Memory B cell (primary cell): ENCODE results near the gene SRCIN1.

Source experiments
- ATAC-seq: fragments of 150-1000 bp; cut with Tn5 transposase; 2 replicates; pipeline ENCODE4 v1.10.0; 2021; ENCODE audit warnings: low read depth, mild to moderate bottlenecking, moderate library complexity
- DNase-seq, 2 donors: peaks; one replicate each; pipeline ENCODE4 v3.0.0; 2022; ENCODE audit warnings: low spot score in 2 of 2
- H3K27ac Mint-ChIP-seq: one replicate; pipeline ENCODE4 v1.8.0; 2022; ENCODE audit warnings: mild to moderate bottlenecking, moderate library complexity, mixed read lengths
- H3K27me3 Mint-ChIP-seq: one replicate; pipeline ENCODE4 v1.8.0; 2022; ENCODE audit warnings: mixed read lengths
- H3K36me3 Mint-ChIP-seq: one replicate; pipeline ENCODE4 v1.8.0; 2022; ENCODE audit warnings: mild to moderate bottlenecking, mixed read lengths
- H3K4me1 Mint-ChIP-seq: one replicate; pipeline ENCODE4 v1.8.0; 2022; ENCODE audit warnings: mixed read lengths
- H3K4me3 Mint-ChIP-seq: one replicate; pipeline ENCODE4 v1.8.0; 2022; ENCODE audit warnings: mild to moderate bottlenecking, moderate library complexity, mixed read lengths
- H3K9me3 Mint-ChIP-seq: one replicate; pipeline ENCODE4 v1.8.0; 2022; ENCODE audit warnings: mixed read lengths

The SRCIN1 gene

DNA sequence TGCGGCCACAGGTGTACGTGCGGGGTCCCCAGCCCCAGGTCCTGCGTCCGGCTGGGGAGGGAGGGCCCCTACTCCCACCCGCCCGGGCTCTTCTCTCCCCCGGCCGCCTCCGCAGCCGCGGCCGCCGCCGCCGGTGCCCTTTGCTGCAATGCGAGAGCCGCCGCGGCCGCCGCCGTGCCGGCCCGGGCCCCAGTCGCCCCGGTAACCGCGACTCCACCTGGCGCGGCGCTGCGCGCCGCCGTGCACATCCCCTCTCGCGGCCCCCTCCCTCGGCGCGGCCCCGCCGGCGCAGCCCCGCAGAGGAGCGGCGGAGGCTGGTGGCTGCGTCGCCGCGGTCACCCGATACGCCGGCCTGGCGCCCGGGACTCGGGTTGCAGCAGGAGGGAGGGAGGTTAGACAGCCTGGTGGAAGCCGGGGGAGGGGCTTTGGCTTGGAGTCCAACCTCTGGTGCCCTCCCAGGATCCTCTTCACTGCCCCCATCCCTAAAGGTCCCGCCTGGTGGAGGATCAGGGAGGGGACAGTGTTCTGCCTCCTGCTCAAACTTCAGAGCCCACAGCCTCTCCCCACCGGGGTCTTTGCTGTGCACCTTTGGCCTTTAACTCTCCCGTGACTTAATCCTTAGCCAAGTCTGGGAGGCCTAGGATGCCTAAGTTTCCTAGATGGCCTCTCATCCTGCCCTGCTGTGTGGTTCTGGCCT, 32.9 kb downstream of the SRCIN1 start:
- Mint-ChIP-seq H3K4me1 (peaks cover 9% of the 10 kb centered on the region), H3K4me3 (peak overlapping the region; percentile 68), H3K9me3 (no peaks in the 10 kb centered on the region), H3K27me3 (peaks cover 57% of the 10 kb centered on the region), H3K27ac (no peak overlapping the region), H3K36me3 (no peaks in the 10 kb centered on the region)
- no peak for DNase-seq
- peak; percentile 68 for ATAC-seq

GRCh38 chr17:38571833-38572668, 33.7 kb downstream of the SRCIN1 start:
- Mint-ChIP-seq H3K9me3 (no peaks in the 10 kb centered on the region), H3K4me3 (peak overlapping the region; percentile 59), H3K4me1 (peaks cover 9% of the 10 kb centered on the region), H3K27ac (no peak overlapping the region), H3K27me3 (peaks cover 60% of the 10 kb centered on the region), H3K36me3 (no peaks in the 10 kb centered on the region)
- DNase-seq: no peak
- ATAC-seq: peak; percentile 47

- Mint-ChIP-seq H3K9me3 (no peaks in the 10 kb centered on the region), H3K36me3 (no peaks in the 10 kb centered on the region), H3K4me1 (peaks cover 11% of the 10 kb centered on the region), H3K27ac (no peak overlapping the region), H3K27me3 (peaks cover 55% of the 10 kb centered on the region), H3K4me3 (no peak overlapping the region)
- DNase-seq: no peak
- ATAC-seq: no peak
Observed at GRCh38 chr17:38569701-38570512, 35.8 kb downstream of the SRCIN1 start.

DNA sequence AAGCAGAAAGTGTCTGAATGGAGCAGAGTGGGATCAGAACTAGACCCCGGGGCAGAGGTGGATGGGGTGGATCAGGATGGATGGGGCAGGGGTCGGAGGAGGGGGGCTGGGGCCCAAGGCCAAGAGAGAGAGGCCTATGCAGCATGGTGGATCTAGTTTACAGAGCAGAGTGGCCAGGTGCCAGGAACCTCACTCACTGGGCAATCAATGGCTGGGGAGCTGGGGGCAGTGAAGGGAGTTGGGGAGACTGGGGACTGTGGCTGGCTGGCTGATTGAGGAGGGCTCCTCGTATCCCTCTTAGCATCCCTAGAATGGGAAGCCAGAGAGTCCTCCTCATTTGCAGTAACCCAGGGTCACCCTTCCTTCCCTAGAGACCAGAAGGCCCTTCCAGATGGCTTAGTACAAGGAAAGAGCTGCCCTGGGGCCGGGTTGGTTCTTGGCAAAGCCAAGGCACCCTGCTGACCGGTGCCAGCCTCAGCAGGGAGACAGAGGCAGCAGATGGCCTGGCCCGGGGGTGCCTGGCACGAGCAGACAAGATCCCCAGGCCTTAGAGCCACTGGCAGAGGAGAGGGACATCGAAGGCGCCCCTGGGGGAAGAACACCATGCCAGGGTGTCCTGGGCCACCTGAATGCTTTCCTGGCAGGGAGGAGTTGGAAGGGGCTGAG, 36.8 kb downstream of the SRCIN1 start:
- ATAC-seq (no peak), DNase-seq (no peak)
- peaks cover 13% of the 10 kb centered on the region for H3K4me1 Mint-ChIP-seq
- peaks cover 54% of the 10 kb centered on the region for H3K27me3 Mint-ChIP-seq
- no peak overlapping the region for H3K4me3 Mint-ChIP-seq
- no peak overlapping the region for H3K27ac Mint-ChIP-seq
- no peaks in the 10 kb centered on the region for H3K36me3 Mint-ChIP-seq
- H3K9me3 Mint-ChIP-seq: no peaks in the 10 kb centered on the region

DNA sequence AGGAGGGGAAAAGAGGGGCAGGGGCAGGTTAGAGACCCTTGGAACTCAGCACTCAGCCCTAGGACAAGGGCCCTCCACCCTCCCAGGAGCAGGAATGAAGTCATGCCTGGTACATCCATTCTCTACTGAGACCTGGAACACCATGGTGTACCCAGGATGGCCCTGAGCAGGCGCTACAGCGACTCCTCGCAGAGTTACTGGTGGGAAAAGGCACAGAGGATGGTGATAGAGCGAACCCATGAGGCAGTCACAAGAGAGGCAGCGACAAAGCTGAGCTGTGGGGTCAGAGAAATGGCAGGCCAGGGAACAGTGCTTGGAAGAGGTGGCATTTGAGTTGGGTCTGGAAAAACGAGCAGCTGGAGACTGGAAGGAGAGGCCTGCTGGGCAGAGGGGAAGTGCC, 37.5 kb downstream of the SRCIN1 start:
- Mint-ChIP-seq H3K9me3 (no peaks in the 10 kb centered on the region), H3K27me3 (peaks cover 53% of the 10 kb centered on the region), H3K36me3 (no peaks in the 10 kb centered on the region), H3K4me1 (peaks cover 15% of the 10 kb centered on the region), H3K27ac (no peak overlapping the region), H3K4me3 (no peak overlapping the region)
- ATAC-seq (no peak), DNase-seq (no peak)

DNA sequence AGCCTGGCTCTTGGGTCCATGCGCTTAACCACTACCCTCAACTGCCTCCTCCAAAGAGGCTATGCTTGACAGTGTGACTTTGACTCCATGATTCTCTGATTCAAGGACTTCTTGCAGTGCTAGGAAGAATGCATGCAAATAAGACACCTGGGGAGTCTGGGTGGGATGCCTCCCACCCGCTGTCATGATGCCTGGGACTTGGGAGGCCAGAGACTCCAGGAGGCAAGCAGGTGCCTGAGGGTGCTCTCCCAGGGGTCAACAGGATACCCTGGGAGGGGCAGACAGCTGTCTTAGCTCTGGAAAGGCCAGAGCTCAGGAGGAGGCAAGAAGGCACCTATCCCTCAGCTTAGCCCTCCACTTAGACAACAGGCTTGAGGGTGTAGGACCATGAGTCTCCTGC, 38.4 kb downstream of the SRCIN1 start:
- Mint-ChIP-seq H3K4me1 (peaks cover 16% of the 10 kb centered on the region), H3K4me3 (no peak overlapping the region), H3K9me3 (no peaks in the 10 kb centered on the region), H3K27ac (no peak overlapping the region), H3K27me3 (peaks cover 54% of the 10 kb centered on the region), H3K36me3 (no peaks in the 10 kb centered on the region)
- ATAC-seq (no peak), DNase-seq (no peak)

GRCh38 chr17:38566666-38567031, 39.1 kb downstream of the SRCIN1 start:
- Mint-ChIP-seq H3K27me3 (peaks cover 54% of the 10 kb centered on the region), H3K4me1 (peaks cover 15% of the 10 kb centered on the region), H3K9me3 (no peaks in the 10 kb centered on the region), H3K36me3 (no peaks in the 10 kb centered on the region), H3K4me3 (no peak overlapping the region), H3K27ac (no peak overlapping the region)
- DNase-seq (no peak), ATAC-seq (no peak)

DNA sequence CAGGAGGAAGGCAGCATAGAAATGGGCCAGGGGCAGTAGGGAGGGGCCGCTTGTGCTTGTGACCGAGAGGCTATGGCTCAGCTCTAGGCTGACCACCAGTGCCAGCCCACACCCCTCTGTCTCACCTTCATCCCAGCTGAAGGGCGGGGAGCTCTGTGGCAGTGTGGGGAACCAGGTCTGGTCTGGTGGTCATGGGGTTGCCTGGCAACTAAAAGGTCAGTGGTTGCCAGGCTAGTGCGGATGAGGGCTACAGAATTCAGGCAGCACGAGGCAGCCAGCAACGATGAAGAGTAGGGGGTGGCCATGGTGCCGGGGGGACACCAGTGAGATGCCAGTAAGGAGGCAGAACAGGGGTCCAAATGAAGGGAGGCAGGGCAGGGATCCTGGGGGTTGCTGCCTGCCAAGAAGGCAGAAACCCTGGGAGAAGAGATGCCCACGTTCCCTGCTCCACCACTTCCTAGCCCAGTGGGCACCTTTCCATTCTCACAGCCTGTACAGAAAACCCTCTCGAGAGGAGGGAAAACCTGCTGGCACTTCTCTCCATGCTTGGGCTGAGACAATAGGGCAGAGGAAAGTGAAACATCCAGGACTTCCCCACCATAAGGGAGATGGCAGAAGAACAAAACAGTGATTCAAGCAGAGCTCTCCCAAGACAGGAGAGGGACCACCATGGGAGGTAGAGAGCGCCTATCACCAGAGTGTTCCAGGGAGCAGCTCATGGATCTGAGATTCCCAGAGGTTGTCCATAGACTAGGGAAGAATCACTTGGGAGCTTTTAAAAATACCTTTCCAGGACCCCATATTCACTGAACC, 39.7 kb downstream of the SRCIN1 start:
- Mint-ChIP-seq H3K36me3 (no peaks in the 10 kb centered on the region), H3K9me3 (no peaks in the 10 kb centered on the region), H3K4me3 (no peak overlapping the region), H3K4me1 (peaks cover 12% of the 10 kb centered on the region), H3K27ac (no peak overlapping the region), H3K27me3 (peaks cover 50% of the 10 kb centered on the region)
- no peak for DNase-seq
- no peak for ATAC-seq

DNA sequence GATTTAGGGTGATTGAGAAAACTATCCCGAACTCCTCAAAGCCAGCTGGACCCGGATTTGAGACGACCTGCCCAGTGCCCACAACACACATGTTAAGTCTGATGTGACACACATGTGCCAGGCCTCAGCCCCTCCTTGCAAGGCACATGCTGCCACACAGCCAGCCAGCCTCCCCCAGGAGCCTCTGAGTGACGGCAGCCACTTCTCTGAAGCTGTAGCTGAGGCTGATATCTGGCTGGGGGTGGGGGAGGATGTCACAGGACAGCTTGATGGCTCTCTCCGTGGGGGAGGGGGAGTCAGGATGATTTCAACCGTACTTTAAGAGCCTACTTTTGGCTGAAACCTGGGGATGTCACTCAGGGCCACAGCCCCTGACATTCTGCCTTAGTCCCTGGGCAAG, 40.9 kb downstream of the SRCIN1 start:
- H3K27ac Mint-ChIP-seq: no peak overlapping the region
- no peaks in the 10 kb centered on the region for H3K36me3 Mint-ChIP-seq
- H3K4me3 Mint-ChIP-seq: no peak overlapping the region
- no peak for DNase-seq
- peaks cover 49% of the 10 kb centered on the region for H3K27me3 Mint-ChIP-seq
- no peak for ATAC-seq
- peaks cover 18% of the 10 kb centered on the region for H3K4me1 Mint-ChIP-seq
- no peaks in the 10 kb centered on the region for H3K9me3 Mint-ChIP-seq

GRCh38 chr17:38564254-38564837, 41.4 kb downstream of the SRCIN1 start:
- Mint-ChIP-seq H3K9me3 (no peaks in the 10 kb centered on the region), H3K27me3 (peaks cover 46% of the 10 kb centered on the region), H3K4me3 (no peak overlapping the region), H3K4me1 (peaks cover 18% of the 10 kb centered on the region), H3K27ac (no peak overlapping the region), H3K36me3 (no peaks in the 10 kb centered on the region)
- DNase-seq (no peak), ATAC-seq (no peak)

DNA sequence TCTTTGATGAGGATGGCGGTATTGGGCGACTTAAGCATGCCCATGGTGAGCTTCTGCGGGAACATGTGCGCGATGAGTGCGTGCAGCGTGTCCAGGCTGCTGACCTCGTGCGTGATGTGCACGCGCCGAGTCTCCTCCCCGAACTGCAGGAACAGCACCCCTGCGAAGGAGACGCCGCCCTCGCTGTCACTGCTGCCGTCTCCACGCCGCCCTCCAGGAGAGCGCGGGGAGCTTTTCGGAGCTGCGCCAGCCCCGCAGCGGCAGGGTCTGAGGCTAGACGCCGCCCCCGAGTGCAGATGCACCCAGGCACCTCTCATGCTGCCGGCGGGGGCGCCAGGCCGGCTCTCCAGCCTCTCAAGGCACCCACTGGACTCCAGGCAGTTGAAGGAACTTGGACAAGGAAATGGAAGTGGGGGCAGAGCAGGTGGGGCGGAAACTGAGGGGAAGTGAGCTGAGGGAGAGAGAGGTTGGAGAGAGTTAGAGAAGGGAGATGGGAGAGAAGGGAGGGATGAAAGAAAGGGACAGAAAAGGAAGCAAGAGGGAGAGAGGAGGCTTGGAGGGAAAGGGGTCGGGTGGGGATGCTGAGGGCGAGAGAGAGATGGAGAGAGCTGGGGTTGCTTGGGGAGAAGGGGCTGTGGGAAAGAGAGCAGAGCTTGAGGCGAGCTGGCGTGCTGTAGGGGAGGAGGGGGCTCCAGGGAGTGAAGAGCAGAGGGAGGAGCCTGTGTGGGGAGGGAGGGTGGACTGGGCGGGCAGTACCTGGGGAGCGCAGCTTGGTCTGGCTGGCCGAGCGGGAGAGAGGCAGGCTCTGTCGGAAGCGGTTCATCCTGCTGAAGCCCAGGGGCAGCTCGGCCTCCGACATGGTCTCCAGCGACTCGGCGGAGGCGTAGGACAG, 42.1 kb downstream of the SRCIN1 start:
- DNase-seq: no peak
- Mint-ChIP-seq H3K9me3 (no peaks in the 10 kb centered on the region), H3K27ac (no peak overlapping the region), H3K27me3 (peaks cover 41% of the 10 kb centered on the region), H3K36me3 (no peaks in the 10 kb centered on the region), H3K4me3 (no peak overlapping the region), H3K4me1 (peaks cover 25% of the 10 kb centered on the region)
- no peak for ATAC-seq

DNA sequence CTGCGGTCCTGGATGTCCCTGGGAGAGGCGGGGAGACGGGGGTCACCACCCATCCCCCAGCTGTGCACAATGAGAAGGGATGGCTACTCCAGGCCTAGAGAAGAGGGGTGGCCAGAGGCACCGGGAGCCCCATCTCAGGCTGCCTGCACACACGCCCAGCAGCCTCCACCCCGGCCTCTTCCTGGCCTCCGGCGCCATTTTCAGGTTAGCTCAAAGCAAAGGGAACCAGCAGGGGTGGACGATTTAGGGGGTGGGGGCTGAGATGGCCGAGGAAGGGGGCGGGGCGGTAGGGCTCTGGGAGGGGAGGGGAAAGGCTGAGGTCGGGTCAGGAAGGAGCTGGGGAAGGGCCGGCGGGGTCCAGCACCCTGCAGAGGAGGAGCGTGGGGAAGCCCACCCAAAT, 42.8 kb downstream of the SRCIN1 start:
- DNase-seq (no peak), ATAC-seq (no peak)
- H3K27me3 Mint-ChIP-seq: peaks cover 34% of the 10 kb centered on the region
- peaks cover 31% of the 10 kb centered on the region for H3K4me1 Mint-ChIP-seq
- no peaks in the 10 kb centered on the region for H3K9me3 Mint-ChIP-seq
- no peaks in the 10 kb centered on the region for H3K36me3 Mint-ChIP-seq
- no peak overlapping the region for H3K27ac Mint-ChIP-seq
- no peak overlapping the region for H3K4me3 Mint-ChIP-seq
